Measurements from ENCODE around the gene FCN1. TPM values are rescaled to one million over a fixed set of nuclear protein-coding genes. Genes with fewer than 3 reads are reported as not detected.

FCN1 gene
- total and polyA plus RNA-seq, 9 of the 15 experiments (the other 6 are each of a cell fraction or from before 2014, with no cell fraction given): not detected

DNA sequence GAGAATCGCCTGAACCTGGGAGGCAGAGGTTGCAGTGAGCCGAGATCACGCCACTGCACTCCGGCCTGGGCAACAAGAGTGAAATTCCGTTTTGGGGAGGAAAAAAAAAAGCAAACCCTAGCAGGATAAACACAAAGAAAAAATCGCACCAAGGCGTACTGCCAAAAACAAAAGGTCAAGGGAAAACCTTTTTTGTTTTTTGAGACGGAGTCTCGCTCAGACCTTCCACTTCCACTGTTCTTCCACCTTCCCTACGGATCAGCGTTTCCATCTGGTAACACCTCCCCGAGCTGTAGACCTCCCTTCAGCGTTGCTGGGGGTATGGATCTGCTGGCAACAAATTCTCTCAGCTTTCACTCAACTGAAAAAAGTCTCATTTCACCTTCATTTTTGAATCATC is 57.2 kb downstream of the FCN1 start (continued):
- TF ChIP-seq, protein P1, sequence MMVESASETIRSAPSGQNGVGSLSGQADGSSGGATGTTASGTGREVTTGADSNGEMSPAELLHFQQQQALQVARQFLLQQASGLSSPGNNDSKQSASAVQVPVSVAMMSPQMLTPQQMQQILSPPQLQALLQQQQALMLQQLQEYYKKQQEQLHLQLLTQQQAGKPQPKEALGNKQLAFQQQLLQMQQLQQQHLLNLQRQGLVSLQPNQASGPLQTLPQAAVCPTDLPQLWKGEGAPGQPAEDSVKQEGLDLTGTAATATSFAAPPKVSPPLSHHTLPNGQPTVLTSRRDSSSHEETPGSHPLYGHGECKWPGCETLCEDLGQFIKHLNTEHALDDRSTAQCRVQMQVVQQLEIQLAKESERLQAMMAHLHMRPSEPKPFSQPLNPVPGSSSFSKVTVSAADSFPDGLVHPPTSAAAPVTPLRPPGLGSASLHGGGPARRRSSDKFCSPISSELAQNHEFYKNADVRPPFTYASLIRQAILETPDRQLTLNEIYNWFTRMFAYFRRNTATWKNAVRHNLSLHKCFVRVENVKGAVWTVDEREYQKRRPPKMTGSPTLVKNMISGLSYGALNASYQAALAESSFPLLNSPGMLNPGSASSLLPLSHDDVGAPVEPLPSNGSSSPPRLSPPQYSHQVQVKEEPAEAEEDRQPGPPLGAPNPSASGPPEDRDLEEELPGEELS (CRISPR knock-in tag; IDR thresholded peaks at IDR 0.05; ENCODE audit: borderline replicate concordance): no peak
- TF ChIP-seq, protein P2, sequence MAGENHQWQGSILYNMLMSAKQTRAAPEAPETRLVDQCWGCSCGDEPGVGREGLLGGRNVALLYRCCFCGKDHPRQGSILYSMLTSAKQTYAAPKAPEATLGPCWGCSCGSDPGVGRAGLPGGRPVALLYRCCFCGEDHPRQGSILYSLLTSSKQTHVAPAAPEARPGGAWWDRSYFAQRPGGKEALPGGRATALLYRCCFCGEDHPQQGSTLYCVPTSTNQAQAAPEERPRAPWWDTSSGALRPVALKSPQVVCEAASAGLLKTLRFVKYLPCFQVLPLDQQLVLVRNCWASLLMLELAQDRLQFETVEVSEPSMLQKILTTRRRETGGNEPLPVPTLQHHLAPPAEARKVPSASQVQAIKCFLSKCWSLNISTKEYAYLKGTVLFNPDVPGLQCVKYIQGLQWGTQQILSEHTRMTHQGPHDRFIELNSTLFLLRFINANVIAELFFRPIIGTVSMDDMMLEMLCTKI (IDR thresholded peaks at IDR 0.05; ENCODE audit: partially characterized antibody): no peak

DNA sequence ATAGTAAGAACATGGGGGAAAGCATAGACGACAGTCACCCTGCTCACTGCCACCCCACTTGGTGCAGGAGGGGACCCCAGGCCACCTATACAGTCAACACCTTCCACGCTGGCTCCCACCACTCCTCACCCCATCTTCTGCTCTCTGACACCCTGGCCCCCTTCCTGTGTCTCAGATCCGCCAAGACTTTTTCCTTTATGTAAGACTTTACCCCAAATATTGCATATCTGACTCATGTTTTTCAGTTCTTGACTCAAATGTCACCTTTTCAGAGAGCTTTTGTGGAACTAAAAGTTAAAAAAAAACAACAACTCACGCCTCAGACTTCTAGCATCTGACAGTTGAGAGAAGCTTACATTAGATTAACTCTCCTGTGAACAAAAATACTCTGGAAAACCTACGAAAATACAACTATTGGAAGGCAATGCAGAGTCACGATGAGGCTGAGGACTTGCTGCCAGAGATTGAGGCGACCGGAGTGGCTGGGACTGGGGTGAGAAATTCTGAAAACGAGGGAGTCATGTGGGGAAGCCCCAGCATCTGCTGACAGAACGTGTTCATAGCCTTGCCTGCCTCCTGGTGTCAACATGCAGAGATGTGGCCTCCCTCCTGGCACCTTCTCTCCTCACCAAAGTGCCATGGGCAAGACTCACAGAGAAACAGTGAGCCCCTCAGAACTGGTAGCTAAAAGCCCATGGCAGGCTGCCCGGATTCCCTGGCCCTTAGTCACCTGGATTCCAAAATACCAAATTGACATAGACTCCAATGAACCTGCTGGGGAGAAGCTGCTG is 59.5 kb downstream of the FCN1 start:
- no peak overlapping the region for H2AFZ ChIP-seq (ENCODE audit: low read depth, low read length)
- H3K9me1 ChIP-seq (ENCODE audit: control insufficient read depth, insufficient read depth, low read length): no peaks in the 10 kb centered on the region
- no peak for FAIRE-seq
- DNase-seq (ENCODE audit: extremely low read depth in 1 of 4, low spot score in 3 of 4): no peak
- CTCF ChIA-PET (ENCODE audit: low intra/inter-chr PET ratio): no interaction called here
- no peak overlapping the region for H3K9ac ChIP-seq (ENCODE audit: insufficient read depth in 1 of 2, low read depth in 2 of 2, low read length in 2 of 2)
- WGBS (ENCODE audit: insufficient coverage, low coverage, missing lambda C conversion rate): 0% methylated on average over 11 of the region's 11 CpGs
- TF ChIP-seq, protein P3, sequence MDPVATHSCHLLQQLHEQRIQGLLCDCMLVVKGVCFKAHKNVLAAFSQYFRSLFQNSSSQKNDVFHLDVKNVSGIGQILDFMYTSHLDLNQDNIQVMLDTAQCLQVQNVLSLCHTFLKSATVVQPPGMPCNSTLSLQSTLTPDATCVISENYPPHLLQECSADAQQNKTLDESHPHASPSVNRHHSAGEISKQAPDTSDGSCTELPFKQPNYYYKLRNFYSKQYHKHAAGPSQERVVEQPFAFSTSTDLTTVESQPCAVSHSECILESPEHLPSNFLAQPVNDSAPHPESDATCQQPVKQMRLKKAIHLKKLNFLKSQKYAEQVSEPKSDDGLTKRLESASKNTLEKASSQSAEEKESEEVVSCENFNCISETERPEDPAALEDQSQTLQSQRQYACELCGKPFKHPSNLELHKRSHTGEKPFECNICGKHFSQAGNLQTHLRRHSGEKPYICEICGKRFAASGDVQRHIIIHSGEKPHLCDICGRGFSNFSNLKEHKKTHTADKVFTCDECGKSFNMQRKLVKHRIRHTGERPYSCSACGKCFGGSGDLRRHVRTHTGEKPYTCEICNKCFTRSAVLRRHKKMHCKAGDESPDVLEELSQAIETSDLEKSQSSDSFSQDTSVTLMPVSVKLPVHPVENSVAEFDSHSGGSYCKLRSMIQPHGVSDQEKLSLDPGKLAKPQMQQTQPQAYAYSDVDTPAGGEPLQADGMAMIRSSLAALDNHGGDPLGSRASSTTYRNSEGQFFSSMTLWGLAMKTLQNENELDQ (CRISPR knock-in tag; IDR thresholded peaks at IDR 0.05; ENCODE audit: borderline replicate concordance): no peak
- no peak for TF ChIP-seq CCAR2 (IDR thresholded peaks at IDR 0.05; ENCODE audit: low read depth, low read length)
- TF ChIP-seq TSC22D4 (tag; IDR thresholded peaks at IDR 0.05): no peak
- 0 out of 2 replicates have a peak, but pooled peaks cover 3% of the 10 kb centered on the region for H4K20me1 ChIP-seq (replicated peaks; ENCODE audit: control insufficient read depth, insufficient read depth, low read length)
- no peaks in the 10 kb centered on the region; the same call in 2 of the 3 replicates for H3K79me2 ChIP-seq (ENCODE audit: control insufficient read depth, insufficient read depth, low read length)
- no peak overlapping the region for H3K4me2 ChIP-seq (ENCODE audit: insufficient read depth, low read length)
- no TSS peak for BruUV-seq (replicated peaks)
- POLR2A ChIA-PET: no interaction called here
- intact Hi-C loops (cut with micrococcal nuclease) (no loop called here), in situ Hi-C loops (cut with MboI) (no loop called here)
- H3K4me3 ChIP-seq: no peak overlapping the region
- H3K4me1 ChIP-seq (replicated peaks in 1 of 2; ENCODE audit: control insufficient read depth in 2 of 2, insufficient read depth in 2 of 2, low read length in 2 of 2): no peaks in the 10 kb centered on the region
- H3K27ac ChIP-seq (ENCODE audit: extremely low read depth, low read depth, low read length): no peak overlapping the region
- no peak for ATAC-seq
- peaks cover 0 to 15% of the 10 kb centered on the region in 2 experiments; a peak in 2 of 5 replicates for H3K27me3 ChIP-seq (ENCODE audit: control insufficient read depth in 2 of 2, insufficient read depth in 2 of 2, low read length in 2 of 2)
- H3K9me3 ChIP-seq (replicated peaks; ENCODE audit: control insufficient read depth, insufficient read depth, low read depth, low read length): no peaks in the 10 kb centered on the region
- no peaks in the 10 kb centered on the region for H3K36me3 ChIP-seq (ENCODE audit: control insufficient read depth, insufficient read depth, low read length)
